HepG2 (cell line): ENCODE measurements around the gene TBC1D5.

Source experiments
- GPN1 ChIP-seq: sonication (generic); formaldehyde crosslinking; IDR thresholded peaks from 2 replicates; pipeline ENCODE4 v1.5.1; 2020; ENCODE audit warnings: missing genetic modification reagents, borderline replicate concordance
- HDAC2 ChIP-seq: sonication (generic); formaldehyde crosslinking; IDR thresholded peaks from 2 replicates; pipeline ENCODE4 v1.4.0; 2020; ENCODE audit warnings: missing genetic modification reagents
- MED8 ChIP-seq: sonication (generic); formaldehyde crosslinking; IDR thresholded peaks from 2 replicates; pipeline ENCODE4 v1.8.1; 2023; ENCODE audit warnings: mild to moderate bottlenecking, missing genetic modification reagents; ENCODE audit not compliant: insufficient replicate concordance
- ZMYM2 ChIP-seq: sonication (generic); formaldehyde crosslinking; IDR thresholded peaks from 2 replicates; pipeline ENCODE4 v1.8.0; 2022; ENCODE audit warnings: mild to moderate bottlenecking, missing genetic modification reagents
- ZNF235 ChIP-seq: sonication (generic); formaldehyde crosslinking; IDR thresholded peaks from 2 replicates; pipeline ENCODE4 v1.8.1; 2023; ENCODE audit warnings: mild to moderate bottlenecking, missing genetic modification reagents, borderline replicate concordance
- ZNF451 ChIP-seq: sonication (generic); formaldehyde crosslinking; IDR thresholded peaks from 2 replicates; pipeline ENCODE4 v1.5.0; 2020; ENCODE audit warnings: mild to moderate bottlenecking, missing genetic modification reagents
- TF ChIP-seq, protein P1 (sequence below): sonication (generic); formaldehyde crosslinking; IDR thresholded peaks from 2 replicates; pipeline ENCODE4 v1.5.0; 2020; ENCODE audit warnings: mild to moderate bottlenecking, missing genetic modification reagents, moderate library complexity
- TF ChIP-seq, protein P2 (sequence below): sonication (generic); formaldehyde crosslinking; IDR thresholded peaks from 2 replicates; pipeline ENCODE4 v1.4.0; 2020; ENCODE audit warnings: missing genetic modification reagents, borderline replicate concordance
- TF ChIP-seq, protein P3 (sequence below): sonication (generic); formaldehyde crosslinking; IDR thresholded peaks from 2 replicates; pipeline ENCODE4 v1.5.0; 2020; ENCODE audit warnings: missing genetic modification reagents
- TF ChIP-seq, protein P4 (sequence below): sonication (generic); formaldehyde crosslinking; IDR thresholded peaks from 2 replicates; pipeline ENCODE4 v1.5.0; 2020; ENCODE audit warnings: mild to moderate bottlenecking, missing genetic modification reagents

DNA sequence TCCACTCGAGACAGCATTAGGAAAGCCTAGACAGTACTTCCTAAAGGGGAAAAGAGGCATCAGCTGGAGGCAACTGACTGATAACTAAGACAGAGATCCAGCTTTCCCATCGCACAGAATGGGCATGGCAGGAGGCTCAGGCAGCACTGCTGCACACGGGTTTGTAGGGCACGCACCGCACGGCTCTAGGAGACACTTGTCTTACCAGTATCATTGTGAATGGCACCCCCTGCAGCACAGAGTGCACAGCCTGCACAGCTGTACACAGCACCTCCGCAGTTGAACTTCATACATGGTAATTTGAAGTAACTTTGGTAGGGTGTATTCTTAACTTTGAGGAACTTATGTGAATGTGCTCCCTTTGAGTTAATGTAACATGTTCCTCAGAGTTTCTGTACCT is 576.1 kb downstream of the TBC1D5 start:
- TF ChIP-seq ZMYM2 (CRISPR knock-in tag) (no peak), GPN1 (CRISPR knock-in tag) (no peak), ZNF451 (no peak), ZNF235 (no peak), HDAC2 (CRISPR knock-in tag) (no peak), MED8 (CRISPR knock-in tag) (no peak)
- TF ChIP-seq, protein P1, sequence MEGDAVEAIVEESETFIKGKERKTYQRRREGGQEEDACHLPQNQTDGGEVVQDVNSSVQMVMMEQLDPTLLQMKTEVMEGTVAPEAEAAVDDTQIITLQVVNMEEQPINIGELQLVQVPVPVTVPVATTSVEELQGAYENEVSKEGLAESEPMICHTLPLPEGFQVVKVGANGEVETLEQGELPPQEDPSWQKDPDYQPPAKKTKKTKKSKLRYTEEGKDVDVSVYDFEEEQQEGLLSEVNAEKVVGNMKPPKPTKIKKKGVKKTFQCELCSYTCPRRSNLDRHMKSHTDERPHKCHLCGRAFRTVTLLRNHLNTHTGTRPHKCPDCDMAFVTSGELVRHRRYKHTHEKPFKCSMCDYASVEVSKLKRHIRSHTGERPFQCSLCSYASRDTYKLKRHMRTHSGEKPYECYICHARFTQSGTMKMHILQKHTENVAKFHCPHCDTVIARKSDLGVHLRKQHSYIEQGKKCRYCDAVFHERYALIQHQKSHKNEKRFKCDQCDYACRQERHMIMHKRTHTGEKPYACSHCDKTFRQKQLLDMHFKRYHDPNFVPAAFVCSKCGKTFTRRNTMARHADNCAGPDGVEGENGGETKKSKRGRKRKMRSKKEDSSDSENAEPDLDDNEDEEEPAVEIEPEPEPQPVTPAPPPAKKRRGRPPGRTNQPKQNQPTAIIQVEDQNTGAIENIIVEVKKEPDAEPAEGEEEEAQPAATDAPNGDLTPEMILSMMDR, result no peak
- TF ChIP-seq, protein P2, sequence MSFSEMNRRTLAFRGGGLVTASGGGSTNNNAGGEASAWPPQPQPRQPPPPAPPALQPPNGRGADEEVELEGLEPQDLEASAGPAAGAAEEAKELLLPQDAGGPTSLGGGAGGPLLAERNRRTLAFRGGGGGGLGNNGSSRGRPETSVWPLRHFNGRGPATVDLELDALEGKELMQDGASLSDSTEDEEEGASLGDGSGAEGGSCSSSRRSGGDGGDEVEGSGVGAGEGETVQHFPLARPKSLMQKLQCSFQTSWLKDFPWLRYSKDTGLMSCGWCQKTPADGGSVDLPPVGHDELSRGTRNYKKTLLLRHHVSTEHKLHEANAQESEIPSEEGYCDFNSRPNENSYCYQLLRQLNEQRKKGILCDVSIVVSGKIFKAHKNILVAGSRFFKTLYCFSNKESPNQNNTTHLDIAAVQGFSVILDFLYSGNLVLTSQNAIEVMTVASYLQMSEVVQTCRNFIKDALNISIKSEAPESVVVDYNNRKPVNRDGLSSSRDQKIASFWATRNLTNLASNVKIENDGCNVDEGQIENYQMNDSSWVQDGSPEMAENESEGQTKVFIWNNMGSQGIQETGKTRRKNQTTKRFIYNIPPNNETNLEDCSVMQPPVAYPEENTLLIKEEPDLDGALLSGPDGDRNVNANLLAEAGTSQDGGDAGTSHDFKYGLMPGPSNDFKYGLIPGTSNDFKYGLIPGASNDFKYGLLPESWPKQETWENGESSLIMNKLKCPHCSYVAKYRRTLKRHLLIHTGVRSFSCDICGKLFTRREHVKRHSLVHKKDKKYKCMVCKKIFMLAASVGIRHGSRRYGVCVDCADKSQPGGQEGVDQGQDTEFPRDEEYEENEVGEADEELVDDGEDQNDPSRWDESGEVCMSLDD (CRISPR knock-in tag), result no peak
- TF ChIP-seq, protein P3, sequence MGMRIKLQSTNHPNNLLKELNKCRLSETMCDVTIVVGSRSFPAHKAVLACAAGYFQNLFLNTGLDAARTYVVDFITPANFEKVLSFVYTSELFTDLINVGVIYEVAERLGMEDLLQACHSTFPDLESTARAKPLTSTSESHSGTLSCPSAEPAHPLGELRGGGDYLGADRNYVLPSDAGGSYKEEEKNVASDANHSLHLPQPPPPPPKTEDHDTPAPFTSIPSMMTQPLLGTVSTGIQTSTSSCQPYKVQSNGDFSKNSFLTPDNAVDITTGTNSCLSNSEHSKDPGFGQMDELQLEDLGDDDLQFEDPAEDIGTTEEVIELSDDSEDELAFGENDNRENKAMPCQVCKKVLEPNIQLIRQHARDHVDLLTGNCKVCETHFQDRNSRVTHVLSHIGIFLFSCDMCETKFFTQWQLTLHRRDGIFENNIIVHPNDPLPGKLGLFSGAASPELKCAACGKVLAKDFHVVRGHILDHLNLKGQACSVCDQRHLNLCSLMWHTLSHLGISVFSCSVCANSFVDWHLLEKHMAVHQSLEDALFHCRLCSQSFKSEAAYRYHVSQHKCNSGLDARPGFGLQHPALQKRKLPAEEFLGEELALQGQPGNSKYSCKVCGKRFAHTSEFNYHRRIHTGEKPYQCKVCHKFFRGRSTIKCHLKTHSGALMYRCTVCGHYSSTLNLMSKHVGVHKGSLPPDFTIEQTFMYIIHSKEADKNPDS (CRISPR knock-in tag), result no peak
- TF ChIP-seq, protein P4, sequence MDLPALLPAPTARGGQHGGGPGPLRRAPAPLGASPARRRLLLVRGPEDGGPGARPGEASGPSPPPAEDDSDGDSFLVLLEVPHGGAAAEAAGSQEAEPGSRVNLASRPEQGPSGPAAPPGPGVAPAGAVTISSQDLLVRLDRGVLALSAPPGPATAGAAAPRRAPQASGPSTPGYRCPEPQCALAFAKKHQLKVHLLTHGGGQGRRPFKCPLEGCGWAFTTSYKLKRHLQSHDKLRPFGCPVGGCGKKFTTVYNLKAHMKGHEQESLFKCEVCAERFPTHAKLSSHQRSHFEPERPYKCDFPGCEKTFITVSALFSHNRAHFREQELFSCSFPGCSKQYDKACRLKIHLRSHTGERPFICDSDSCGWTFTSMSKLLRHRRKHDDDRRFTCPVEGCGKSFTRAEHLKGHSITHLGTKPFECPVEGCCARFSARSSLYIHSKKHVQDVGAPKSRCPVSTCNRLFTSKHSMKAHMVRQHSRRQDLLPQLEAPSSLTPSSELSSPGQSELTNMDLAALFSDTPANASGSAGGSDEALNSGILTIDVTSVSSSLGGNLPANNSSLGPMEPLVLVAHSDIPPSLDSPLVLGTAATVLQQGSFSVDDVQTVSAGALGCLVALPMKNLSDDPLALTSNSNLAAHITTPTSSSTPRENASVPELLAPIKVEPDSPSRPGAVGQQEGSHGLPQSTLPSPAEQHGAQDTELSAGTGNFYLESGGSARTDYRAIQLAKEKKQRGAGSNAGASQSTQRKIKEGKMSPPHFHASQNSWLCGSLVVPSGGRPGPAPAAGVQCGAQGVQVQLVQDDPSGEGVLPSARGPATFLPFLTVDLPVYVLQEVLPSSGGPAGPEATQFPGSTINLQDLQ (CRISPR knock-in tag), result no peak
